Measurements from ENCODE around the gene CIITA.

CIITA gene

DNA sequence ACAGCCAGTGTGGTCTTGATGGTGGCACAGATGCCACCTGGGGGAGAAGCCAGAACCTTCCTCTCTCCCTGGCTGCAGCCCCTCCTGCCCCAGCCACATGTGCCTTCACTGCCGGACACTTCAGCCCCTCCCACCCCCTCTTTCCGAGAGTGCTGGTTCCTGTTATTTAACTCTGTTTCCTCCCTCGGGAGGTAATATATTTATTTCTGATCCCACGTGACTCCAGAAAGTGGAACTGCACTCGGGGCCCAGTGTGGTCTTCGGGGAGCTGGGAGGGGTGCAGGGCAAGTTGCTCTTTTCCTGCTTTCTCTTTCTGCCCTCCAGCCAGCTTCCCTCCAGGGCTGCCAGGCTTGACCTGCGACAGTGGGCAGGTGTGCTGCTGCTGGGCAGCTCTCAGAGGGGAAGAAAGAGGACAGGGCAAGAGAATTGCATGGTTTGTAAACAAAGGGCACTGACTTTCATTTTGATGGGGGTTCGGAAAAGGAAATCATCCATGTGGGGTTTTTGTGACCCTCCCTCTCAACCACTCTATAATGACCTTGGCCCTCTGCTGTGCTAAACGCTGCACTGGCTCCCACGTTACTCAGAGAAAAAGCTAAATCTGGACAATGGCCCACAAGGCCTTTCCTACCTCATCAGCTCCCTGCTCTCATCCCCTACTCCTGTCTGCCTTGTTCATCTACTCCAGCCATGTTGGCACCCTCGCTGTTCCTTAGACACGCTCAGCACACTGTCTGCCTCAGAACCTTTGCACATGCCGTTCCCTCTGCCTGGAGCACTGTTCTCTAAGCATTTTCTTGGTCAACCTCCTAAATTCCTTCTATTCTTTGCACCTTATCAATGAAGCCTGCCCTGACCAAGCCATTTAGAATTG is 8.2 kb upstream of the CIITA start:
- H3K79me2 ChIP-seq (ENCODE audit: insufficient read depth, low read length), result no peaks in the 10 kb centered on the region
- H3K9me2 ChIP-seq (ENCODE audit: low read depth, low read length), result no peaks in the 10 kb centered on the region
- H3K9me3 ChIP-seq (ENCODE audit: low read length), result no peaks in the 10 kb centered on the region
- no peak overlapping the region for H2AFZ ChIP-seq (ENCODE audit: low read length)
- H3K9ac ChIP-seq (ENCODE audit: low read length), result peak overlapping the region; percentile 39; the same call in 1 of the 2 replicates
- H3K4me2 ChIP-seq (ENCODE audit: low read length), result peak overlapping the region; percentile 65
- no peaks in the 10 kb centered on the region for H3F3A ChIP-seq (ENCODE audit: insufficient read depth, low read length)
- H3K4me1 ChIP-seq (ENCODE audit: insufficient read depth, low read length, severe bottlenecking), result peaks cover 50% of the 10 kb centered on the region
- H4K20me1 ChIP-seq (ENCODE audit: insufficient read depth, low read length), result no peaks in the 10 kb centered on the region
- H3K4me3 ChIP-seq (ENCODE audit: low read depth, low read length, poor library complexity, severe bottlenecking), result peak overlapping the region; percentile 35
- H3K27ac ChIP-seq (ENCODE audit: low read depth, low read length, poor library complexity, severe bottlenecking), result peak overlapping the region; percentile 80
- H3K36me3 ChIP-seq (ENCODE audit: insufficient read depth, low read length), result no peaks in the 10 kb centered on the region
- no peaks in the 10 kb centered on the region for H3K27me3 ChIP-seq (ENCODE audit: insufficient read depth, low read length)
- no peak for TF ChIP-seq EZH2 (IDR thresholded peaks at IDR 0.05; ENCODE audit: borderline replicate concordance, low read length)
- TF ChIP-seq, protein P1, sequence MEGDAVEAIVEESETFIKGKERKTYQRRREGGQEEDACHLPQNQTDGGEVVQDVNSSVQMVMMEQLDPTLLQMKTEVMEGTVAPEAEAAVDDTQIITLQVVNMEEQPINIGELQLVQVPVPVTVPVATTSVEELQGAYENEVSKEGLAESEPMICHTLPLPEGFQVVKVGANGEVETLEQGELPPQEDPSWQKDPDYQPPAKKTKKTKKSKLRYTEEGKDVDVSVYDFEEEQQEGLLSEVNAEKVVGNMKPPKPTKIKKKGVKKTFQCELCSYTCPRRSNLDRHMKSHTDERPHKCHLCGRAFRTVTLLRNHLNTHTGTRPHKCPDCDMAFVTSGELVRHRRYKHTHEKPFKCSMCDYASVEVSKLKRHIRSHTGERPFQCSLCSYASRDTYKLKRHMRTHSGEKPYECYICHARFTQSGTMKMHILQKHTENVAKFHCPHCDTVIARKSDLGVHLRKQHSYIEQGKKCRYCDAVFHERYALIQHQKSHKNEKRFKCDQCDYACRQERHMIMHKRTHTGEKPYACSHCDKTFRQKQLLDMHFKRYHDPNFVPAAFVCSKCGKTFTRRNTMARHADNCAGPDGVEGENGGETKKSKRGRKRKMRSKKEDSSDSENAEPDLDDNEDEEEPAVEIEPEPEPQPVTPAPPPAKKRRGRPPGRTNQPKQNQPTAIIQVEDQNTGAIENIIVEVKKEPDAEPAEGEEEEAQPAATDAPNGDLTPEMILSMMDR (IDR thresholded peaks at IDR 0.05; ENCODE audit: low read length), result no peak

DNA sequence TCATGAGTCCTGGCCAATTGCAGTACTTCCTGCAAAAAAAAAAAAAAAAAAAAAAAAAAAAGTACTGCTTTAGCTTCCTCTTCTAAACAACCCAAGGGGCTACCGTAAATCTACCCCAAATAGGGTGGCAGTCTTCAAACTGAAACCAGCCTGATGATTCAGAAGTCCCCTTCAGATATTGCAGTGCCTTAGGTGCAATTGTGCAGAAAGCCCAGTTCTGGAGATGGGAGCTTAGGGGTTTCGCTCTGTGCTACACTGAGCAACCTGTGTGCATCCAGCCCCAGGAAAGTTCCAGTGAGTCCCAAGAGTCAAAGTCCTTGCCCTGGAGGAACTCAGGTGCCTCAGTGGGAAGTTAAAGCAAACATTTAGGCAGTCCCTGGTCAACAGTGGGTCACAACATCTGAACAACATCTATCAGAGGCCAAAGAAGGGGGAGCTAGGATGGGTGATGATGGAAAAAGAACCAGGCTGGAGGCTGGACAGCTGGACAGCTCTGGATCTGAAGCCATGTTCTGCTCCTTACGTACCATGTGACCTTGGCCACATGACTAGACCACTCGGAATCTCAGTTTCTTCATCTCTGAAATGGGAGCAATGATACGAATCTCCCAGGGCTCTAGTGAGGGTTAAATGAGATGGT is 6.7 kb upstream of the CIITA start:
- TF ChIP-seq, protein P1 (IDR thresholded peaks at IDR 0.05; ENCODE audit: low read length), result no peak
- no peak for TF ChIP-seq EZH2 (IDR thresholded peaks at IDR 0.05; ENCODE audit: borderline replicate concordance, low read length)
- Histone ChIP-seq H3K9me2 (ENCODE audit: low read depth, low read length) (no peaks in the 10 kb centered on the region), H3K36me3 (ENCODE audit: insufficient read depth, low read length) (no peaks in the 10 kb centered on the region), H3F3A (ENCODE audit: insufficient read depth, low read length) (no peaks in the 10 kb centered on the region), H3K4me3 (ENCODE audit: low read depth, low read length, poor library complexity, severe bottlenecking) (no peak overlapping the region), H2AFZ (ENCODE audit: low read length) (peak overlapping the region; percentile 5; the same call in 1 of the 2 replicates), H3K4me1 (ENCODE audit: insufficient read depth, low read length, severe bottlenecking) (peaks cover 58% of the 10 kb centered on the region), H4K20me1 (ENCODE audit: insufficient read depth, low read length) (no peaks in the 10 kb centered on the region), H3K27me3 (ENCODE audit: insufficient read depth, low read length) (no peaks in the 10 kb centered on the region), H3K9ac (ENCODE audit: low read length) (peak overlapping the region; percentile 14; the same call in 1 of the 2 replicates), H3K79me2 (ENCODE audit: insufficient read depth, low read length) (no peaks in the 10 kb centered on the region), H3K27ac (ENCODE audit: low read depth, low read length, poor library complexity, severe bottlenecking) (peak overlapping the region; percentile 72), H3K9me3 (ENCODE audit: low read length) (no peaks in the 10 kb centered on the region), H3K4me2 (ENCODE audit: low read length) (peak overlapping the region; percentile 10; the same call in 1 of the 2 replicates)

DNA sequence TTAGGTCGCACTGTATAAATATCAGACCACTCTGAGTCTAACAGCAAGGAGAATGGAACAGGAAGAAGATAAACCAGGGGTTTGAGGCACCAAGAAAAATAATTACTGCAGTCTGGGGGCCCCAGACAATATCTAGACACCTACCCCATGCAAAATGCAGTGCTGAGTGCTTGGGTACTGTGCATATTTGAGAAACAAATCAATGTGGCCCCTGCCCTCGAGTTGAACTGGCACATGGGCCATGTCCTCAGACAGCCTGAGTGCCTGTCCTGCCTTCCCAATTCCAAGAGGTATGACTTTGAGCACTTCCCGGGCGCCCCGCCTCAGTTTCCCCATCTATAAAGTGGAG is 6.2 kb upstream of the CIITA start:
- Histone ChIP-seq H3K9ac (ENCODE audit: low read length) (no peak overlapping the region; the same call in 1 of the 2 replicates), H3K9me3 (ENCODE audit: low read length) (no peaks in the 10 kb centered on the region), H3K4me2 (ENCODE audit: low read length) (peak overlapping the region; percentile 10; the same call in 1 of the 2 replicates), H3F3A (ENCODE audit: insufficient read depth, low read length) (no peaks in the 10 kb centered on the region), H3K27ac (ENCODE audit: low read depth, low read length, poor library complexity, severe bottlenecking) (peak overlapping the region; percentile 72), H3K9me2 (ENCODE audit: low read depth, low read length) (no peaks in the 10 kb centered on the region), H2AFZ (ENCODE audit: low read length) (no peak overlapping the region), H3K36me3 (ENCODE audit: insufficient read depth, low read length) (no peaks in the 10 kb centered on the region), H3K4me3 (ENCODE audit: low read depth, low read length, poor library complexity, severe bottlenecking) (no peak overlapping the region), H3K27me3 (ENCODE audit: insufficient read depth, low read length) (no peaks in the 10 kb centered on the region), H4K20me1 (ENCODE audit: insufficient read depth, low read length) (no peaks in the 10 kb centered on the region), H3K4me1 (ENCODE audit: insufficient read depth, low read length, severe bottlenecking) (peaks cover 64% of the 10 kb centered on the region), H3K79me2 (ENCODE audit: insufficient read depth, low read length) (no peaks in the 10 kb centered on the region)
- TF ChIP-seq EZH2 (IDR thresholded peaks at IDR 0.05; ENCODE audit: borderline replicate concordance, low read length), result no peak
- TF ChIP-seq, protein P1 (IDR thresholded peaks at IDR 0.05; ENCODE audit: low read length), result no peak
